Ovary (tissue), 3 donors: ENCODE results near the gene STK39.

Source experiments
- POLR2A ChIP-seq: fragments of 450-650 bp; IDR thresholded peaks from one replicate; pipeline ENCODE4 v1.6.1; 2017; ENCODE audit warnings: antibody characterized with exemption, mild to moderate bottlenecking, moderate library complexity
- TF ChIP-seq, protein P1 (sequence below), 3 donors: fragments of 450-650 bp in 2 of 3; fragments of 200-600 bp in 1 of 3; IDR thresholded peaks; one replicate each; pipeline versions ENCODE4 v1.5.1 to v1.8.0; 2016 to 2022; ENCODE audit warnings: antibody characterized with exemption in 3 of 3, mild to moderate bottlenecking in 1 of 3
- donor health status: DM: no; HTN: no; CAD: no.

- TF ChIP-seq, protein P1, sequence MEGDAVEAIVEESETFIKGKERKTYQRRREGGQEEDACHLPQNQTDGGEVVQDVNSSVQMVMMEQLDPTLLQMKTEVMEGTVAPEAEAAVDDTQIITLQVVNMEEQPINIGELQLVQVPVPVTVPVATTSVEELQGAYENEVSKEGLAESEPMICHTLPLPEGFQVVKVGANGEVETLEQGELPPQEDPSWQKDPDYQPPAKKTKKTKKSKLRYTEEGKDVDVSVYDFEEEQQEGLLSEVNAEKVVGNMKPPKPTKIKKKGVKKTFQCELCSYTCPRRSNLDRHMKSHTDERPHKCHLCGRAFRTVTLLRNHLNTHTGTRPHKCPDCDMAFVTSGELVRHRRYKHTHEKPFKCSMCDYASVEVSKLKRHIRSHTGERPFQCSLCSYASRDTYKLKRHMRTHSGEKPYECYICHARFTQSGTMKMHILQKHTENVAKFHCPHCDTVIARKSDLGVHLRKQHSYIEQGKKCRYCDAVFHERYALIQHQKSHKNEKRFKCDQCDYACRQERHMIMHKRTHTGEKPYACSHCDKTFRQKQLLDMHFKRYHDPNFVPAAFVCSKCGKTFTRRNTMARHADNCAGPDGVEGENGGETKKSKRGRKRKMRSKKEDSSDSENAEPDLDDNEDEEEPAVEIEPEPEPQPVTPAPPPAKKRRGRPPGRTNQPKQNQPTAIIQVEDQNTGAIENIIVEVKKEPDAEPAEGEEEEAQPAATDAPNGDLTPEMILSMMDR (IDR thresholded peaks at IDR 0.05), result no peak
- no peak for TF ChIP-seq POLR2A
Measured at GRCh38 chr2:168159754-168160585, 87.4 kb downstream of the STK39 start.
